WTC11 (cell line): ENCODE measurements around the gene RSKR. TPM values are rescaled to one million over a fixed set of nuclear protein-coding genes. Genes with fewer than 3 reads are reported as not detected.

Experiments
- ATAC-seq: fragments of 200-7000 bp; cut with Tn5 transposase; 2 replicates; pipeline ENCODE4 v1.10.0; 2021; ENCODE audit warnings: mild to moderate bottlenecking, moderate library complexity
- CTCF ChIA-PET: fragments of 300-600 bp; sonication (Branson Sonifier 250); formaldehyde crosslinking; loops from one replicate; lab custom pipeline; 2021; ENCODE audit warnings: antibody characterized with exemption; lab: Charles Lee
- POLR2A ChIA-PET: fragments of 350-600 bp; sonication (Branson Sonifier 250); formaldehyde crosslinking; loops from one replicate; lab custom pipeline; 2021; ENCODE audit warnings: antibody characterized with exemption; lab: Charles Lee
- DNase-seq: peaks from one replicate; pipeline ENCODE4 v3.0.0; 2021; ENCODE audit warnings: low spot score
- H3K27ac Mint-ChIP-seq: 2 replicates; pipeline ENCODE4 v1.8.0; 2021; ENCODE audit warnings: mixed read lengths
- H3K27me3 Mint-ChIP-seq: 2 replicates; pipeline ENCODE4 v1.8.0; 2021; ENCODE audit warnings: low read depth, mild to moderate bottlenecking, moderate library complexity, mixed read lengths
- H3K36me3 Mint-ChIP-seq: 2 replicates; pipeline ENCODE4 v1.8.0; 2021; ENCODE audit warnings: mixed read lengths
- H3K4me1 Mint-ChIP-seq: 2 replicates; pipeline ENCODE4 v1.8.0; 2022; ENCODE audit warnings: mixed read lengths
- H3K4me3 Mint-ChIP-seq: 2 replicates; pipeline ENCODE4 v1.8.0; 2021; ENCODE audit warnings: mild to moderate bottlenecking, moderate library complexity, mixed read lengths
- H3K9me3 Mint-ChIP-seq: 2 replicates; pipeline ENCODE4 v1.8.0; 2021; ENCODE audit warnings: mixed read lengths
- ATF1 ChIP-seq: sonication (generic); formaldehyde crosslinking; IDR thresholded peaks from 2 replicates; pipeline ENCODE4 v1.8.1; 2023; ENCODE audit warnings: mild to moderate bottlenecking, moderate library complexity, missing genetic modification reagents
- CREB1 ChIP-seq: sonication (generic); formaldehyde crosslinking; IDR thresholded peaks from 2 replicates; pipeline ENCODE4 v1.8.0; 2023; ENCODE audit warnings: mild to moderate bottlenecking, missing genetic modification reagents
- ETV6 ChIP-seq: sonication (generic); formaldehyde crosslinking; IDR thresholded peaks from 2 replicates; pipeline ENCODE4 v1.8.1; 2022; ENCODE audit warnings: mild to moderate bottlenecking, missing genetic modification reagents
- GABPB1 ChIP-seq: sonication (generic); formaldehyde crosslinking; IDR thresholded peaks from 2 replicates; pipeline ENCODE4 v1.8.1; 2023; ENCODE audit warnings: mild to moderate bottlenecking, missing genetic modification reagents
- KAT7 ChIP-seq: sonication (generic); formaldehyde crosslinking; IDR thresholded peaks from 2 replicates; pipeline ENCODE4 v1.8.1; 2023; ENCODE audit warnings: missing genetic modification reagents, mild to moderate bottlenecking, borderline replicate concordance
- NFYB ChIP-seq: sonication (generic); formaldehyde crosslinking; conservative IDR thresholded peaks from 2 replicates; pipeline ENCODE4 v1.8.0; 2022; ENCODE audit warnings: low read depth, missing genetic modification reagents
- OVOL2 ChIP-seq: fragments of 250-450 bp; sonication (Bioruptor Pico); IDR thresholded peaks from 2 replicates; pipeline ENCODE4 v1.9.0; 2021; ENCODE audit warnings: mild to moderate bottlenecking, borderline replicate concordance
- SP1 ChIP-seq: sonication (generic); formaldehyde crosslinking; conservative IDR thresholded peaks from 2 replicates; pipeline ENCODE4 v1.8.1; 2022; ENCODE audit warnings: missing genetic modification reagents
- TEAD1 ChIP-seq: sonication (generic); formaldehyde crosslinking; IDR thresholded peaks from 2 replicates; pipeline ENCODE4 v1.8.0; 2022; ENCODE audit warnings: mild to moderate bottlenecking, missing genetic modification reagents
- ZBTB21 ChIP-seq: sonication (generic); formaldehyde crosslinking; IDR thresholded peaks from 2 replicates; pipeline ENCODE4 v1.8.1; 2023; ENCODE audit warnings: mild to moderate bottlenecking, missing genetic modification reagents, borderline replicate concordance
- ZNF138 ChIP-seq: sonication (generic); formaldehyde crosslinking; conservative IDR thresholded peaks from 2 replicates; pipeline ENCODE4 v1.8.1; 2022; ENCODE audit warnings: mild to moderate bottlenecking, moderate library complexity, missing genetic modification reagents
- ZNF317 ChIP-seq: sonication (generic); formaldehyde crosslinking; IDR thresholded peaks from 2 replicates; pipeline ENCODE4 v1.8.1; 2023; ENCODE audit warnings: low read depth, mild to moderate bottlenecking, moderate library complexity, missing genetic modification reagents, borderline replicate concordance
- ZNF423 ChIP-seq: fragments of 250-450 bp; sonication (Bioruptor Pico); IDR thresholded peaks from 2 replicates; pipeline ENCODE4 v2.1.2; 2022; ENCODE audit warnings: mild to moderate bottlenecking, moderate library complexity
- total RNA-seq: library from RNA; stranded (reverse); gene quantifications from 3 replicates; pipeline ENCODE4 v1.2.3, GENCODE V29; 2021
- TF ChIP-seq, protein P1 (sequence below): sonication (generic); formaldehyde crosslinking; IDR thresholded peaks from 2 replicates; pipeline ENCODE4 v1.8.1; 2022; ENCODE audit warnings: low read depth, missing genetic modification reagents, borderline replicate concordance
- TF ChIP-seq, protein P2 (sequence below): fragments of 250-450 bp; sonication (Bioruptor Pico); IDR thresholded peaks from 2 replicates; pipeline ENCODE4 v1.9.0; 2021; ENCODE audit warnings: mild to moderate bottlenecking
- TF ChIP-seq, protein P3 (sequence below): sonication (generic); formaldehyde crosslinking; IDR thresholded peaks from 2 replicates; pipeline ENCODE4 v1.8.0; 2023; ENCODE audit warnings: missing genetic modification reagents
- TF ChIP-seq, protein P4 (sequence below): sonication (generic); formaldehyde crosslinking; IDR thresholded peaks from 2 replicates; pipeline ENCODE4 v1.8.1; 2022; ENCODE audit warnings: missing genetic modification reagents, borderline replicate concordance
- TF ChIP-seq, protein P5 (sequence below): fragments of 250-450 bp; sonication (Bioruptor Pico); conservative IDR thresholded peaks from 2 replicates; pipeline ENCODE4 v1.9.0; 2021; ENCODE audit warnings: mild to moderate bottlenecking
- TF ChIP-seq, protein P6 (sequence below): sonication (generic); formaldehyde crosslinking; IDR thresholded peaks from 2 replicates; pipeline ENCODE4 v1.8.1; 2023; ENCODE audit warnings: mild to moderate bottlenecking, moderate library complexity, missing genetic modification reagents

The RSKR gene
- total RNA-seq, 1 experiment from 2014 or later, result 28.0 TPM

GRCh38 chr17:28572259-28573039 is 41.5 kb downstream of the RSKR start:
- POLR2A ChIA-PET, result interaction anchor here (1.6 kb wide), 1 partner anchor 139 kb away, joined by 8 read pairs; the partner anchor contains the start of gene PROCA1
- ATAC-seq (no peak), DNase-seq (no peak)
- no peak overlapping the region for H3K27ac Mint-ChIP-seq
- CTCF ChIA-PET, result interaction anchor here (2.1 to 4.9 kb wide), 2 partner anchors 25 to 89 kb away, joined by 5 to 26 read pairs; partner anchors contain the start of genes SDF2 and SUPT6H
- H3K4me1 Mint-ChIP-seq, result peaks cover 26% of the 10 kb centered on the region
- H3K4me3 Mint-ChIP-seq, result peak overlapping the region; percentile 91
- H3K36me3 Mint-ChIP-seq, result peaks cover 28% of the 10 kb centered on the region
- H3K9me3 Mint-ChIP-seq, result no peaks in the 10 kb centered on the region
- TF ChIP-seq SP1 (CRISPR knock-in tag), result no peak
- no peak for TF ChIP-seq ZNF317 (CRISPR knock-in tag)
- TF ChIP-seq ZBTB21 (CRISPR knock-in tag), result no peak
- no peak for TF ChIP-seq ZNF423 (CRISPR knock-in tag)
- TF ChIP-seq, protein P1, sequence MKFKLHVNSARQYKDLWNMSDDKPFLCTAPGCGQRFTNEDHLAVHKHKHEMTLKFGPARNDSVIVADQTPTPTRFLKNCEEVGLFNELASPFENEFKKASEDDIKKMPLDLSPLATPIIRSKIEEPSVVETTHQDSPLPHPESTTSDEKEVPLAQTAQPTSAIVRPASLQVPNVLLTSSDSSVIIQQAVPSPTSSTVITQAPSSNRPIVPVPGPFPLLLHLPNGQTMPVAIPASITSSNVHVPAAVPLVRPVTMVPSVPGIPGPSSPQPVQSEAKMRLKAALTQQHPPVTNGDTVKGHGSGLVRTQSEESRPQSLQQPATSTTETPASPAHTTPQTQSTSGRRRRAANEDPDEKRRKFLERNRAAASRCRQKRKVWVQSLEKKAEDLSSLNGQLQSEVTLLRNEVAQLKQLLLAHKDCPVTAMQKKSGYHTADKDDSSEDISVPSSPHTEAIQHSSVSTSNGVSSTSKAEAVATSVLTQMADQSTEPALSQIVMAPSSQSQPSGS (CRISPR knock-in tag), result no peak
- no peak for TF ChIP-seq ZNF138 (CRISPR knock-in tag)
- TF ChIP-seq ATF1 (CRISPR knock-in tag), result no peak
- no peak for TF ChIP-seq OVOL2 (CRISPR knock-in tag)
- TF ChIP-seq, protein P2, sequence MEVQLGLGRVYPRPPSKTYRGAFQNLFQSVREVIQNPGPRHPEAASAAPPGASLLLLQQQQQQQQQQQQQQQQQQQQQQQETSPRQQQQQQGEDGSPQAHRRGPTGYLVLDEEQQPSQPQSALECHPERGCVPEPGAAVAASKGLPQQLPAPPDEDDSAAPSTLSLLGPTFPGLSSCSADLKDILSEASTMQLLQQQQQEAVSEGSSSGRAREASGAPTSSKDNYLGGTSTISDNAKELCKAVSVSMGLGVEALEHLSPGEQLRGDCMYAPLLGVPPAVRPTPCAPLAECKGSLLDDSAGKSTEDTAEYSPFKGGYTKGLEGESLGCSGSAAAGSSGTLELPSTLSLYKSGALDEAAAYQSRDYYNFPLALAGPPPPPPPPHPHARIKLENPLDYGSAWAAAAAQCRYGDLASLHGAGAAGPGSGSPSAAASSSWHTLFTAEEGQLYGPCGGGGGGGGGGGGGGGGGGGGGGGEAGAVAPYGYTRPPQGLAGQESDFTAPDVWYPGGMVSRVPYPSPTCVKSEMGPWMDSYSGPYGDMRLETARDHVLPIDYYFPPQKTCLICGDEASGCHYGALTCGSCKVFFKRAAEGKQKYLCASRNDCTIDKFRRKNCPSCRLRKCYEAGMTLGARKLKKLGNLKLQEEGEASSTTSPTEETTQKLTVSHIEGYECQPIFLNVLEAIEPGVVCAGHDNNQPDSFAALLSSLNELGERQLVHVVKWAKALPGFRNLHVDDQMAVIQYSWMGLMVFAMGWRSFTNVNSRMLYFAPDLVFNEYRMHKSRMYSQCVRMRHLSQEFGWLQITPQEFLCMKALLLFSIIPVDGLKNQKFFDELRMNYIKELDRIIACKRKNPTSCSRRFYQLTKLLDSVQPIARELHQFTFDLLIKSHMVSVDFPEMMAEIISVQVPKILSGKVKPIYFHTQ, result no peak
- peaks cover 3% of the 10 kb centered on the region; the same call in 1 of the 2 replicates for H3K27me3 Mint-ChIP-seq

DNA sequence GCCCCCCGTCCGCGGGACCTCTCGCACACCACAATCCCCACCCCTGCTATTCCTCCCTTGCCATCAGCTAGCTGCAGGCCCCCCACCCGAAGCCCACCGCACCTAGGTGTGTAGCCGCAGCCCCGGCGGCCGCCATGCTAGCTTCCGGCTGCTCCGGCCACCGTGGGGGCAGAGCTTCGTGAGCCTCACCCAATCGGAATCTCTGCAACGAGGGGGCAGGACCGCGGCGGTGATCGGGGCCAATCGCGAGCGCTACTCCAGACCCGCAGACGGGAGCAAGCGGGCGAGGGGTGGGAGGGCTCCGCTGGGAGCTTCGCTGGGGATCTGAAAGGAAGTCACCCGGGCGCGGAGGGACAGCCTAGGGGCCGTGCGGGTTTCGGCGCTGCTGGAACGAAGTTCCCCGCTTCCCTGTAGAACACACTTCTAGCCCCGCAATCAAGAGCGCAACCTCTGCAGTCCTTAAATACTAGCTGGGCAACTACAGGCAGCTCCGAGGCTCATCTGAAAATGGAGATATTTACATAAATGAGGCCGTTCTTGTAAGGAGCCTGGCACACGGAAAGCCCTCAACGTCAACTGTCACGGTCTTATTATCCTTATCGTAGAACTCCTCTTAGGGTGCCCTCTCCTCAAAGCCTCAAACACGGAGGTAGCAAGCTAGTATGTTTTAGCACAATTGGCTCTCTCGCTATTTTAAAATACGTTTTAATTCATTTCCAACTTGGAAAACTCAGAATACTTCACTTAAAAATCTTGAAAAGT is 42.4 kb downstream of the RSKR start, which contains the start of gene PIGS:
Gene PIGS, minus strand, starts transcription at position 164 of the 762 bp plus-strand sequence. Its CDS starts 28 bp downstream, at position 136.
- DNase-seq (peak; percentile 98), ATAC-seq (peak; percentile 98)
- Mint-ChIP-seq H3K36me3 (peaks cover 25% of the 10 kb centered on the region), H3K4me1 (peaks cover 20% of the 10 kb centered on the region), H3K27ac (peak within 1 kb of the TSS; percentile 87), H3K27me3 (peaks cover 3% of the 10 kb centered on the region; the same call in 1 of the 2 replicates), H3K4me3 (peak within 1 kb of the TSS; percentile 91)
- CTCF ChIA-PET, result interaction anchor here (0.6 to 4.9 kb wide), 14 partner anchors 20 to 308 kb away, joined by 3 to 26 read pairs (median 5); partner anchors contain the start of genes BLTP2, RPL23A, RSKR and SDF2
- POLR2A ChIA-PET, result interaction anchor here (0.7 to 1.7 kb wide), 7 partner anchors 19 to 380 kb away, joined by 3 to 8 read pairs (median 3); partner anchors contain the start of genes PHF12, POLDIP2, PROCA1 and RPL23A
- TF ChIP-seq, protein P3, sequence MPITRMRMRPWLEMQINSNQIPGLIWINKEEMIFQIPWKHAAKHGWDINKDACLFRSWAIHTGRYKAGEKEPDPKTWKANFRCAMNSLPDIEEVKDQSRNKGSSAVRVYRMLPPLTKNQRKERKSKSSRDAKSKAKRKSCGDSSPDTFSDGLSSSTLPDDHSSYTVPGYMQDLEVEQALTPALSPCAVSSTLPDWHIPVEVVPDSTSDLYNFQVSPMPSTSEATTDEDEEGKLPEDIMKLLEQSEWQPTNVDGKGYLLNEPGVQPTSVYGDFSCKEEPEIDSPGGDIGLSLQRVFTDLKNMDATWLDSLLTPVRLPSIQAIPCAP (CRISPR knock-in tag), result 0 out of 2 replicates have a peak, but pooled peaks have one; percentile 35
- 0 out of 2 replicates have a peak, but pooled peaks have one; percentile 37 for TF ChIP-seq GABPB1 (CRISPR knock-in tag)
- TF ChIP-seq, protein P4, sequence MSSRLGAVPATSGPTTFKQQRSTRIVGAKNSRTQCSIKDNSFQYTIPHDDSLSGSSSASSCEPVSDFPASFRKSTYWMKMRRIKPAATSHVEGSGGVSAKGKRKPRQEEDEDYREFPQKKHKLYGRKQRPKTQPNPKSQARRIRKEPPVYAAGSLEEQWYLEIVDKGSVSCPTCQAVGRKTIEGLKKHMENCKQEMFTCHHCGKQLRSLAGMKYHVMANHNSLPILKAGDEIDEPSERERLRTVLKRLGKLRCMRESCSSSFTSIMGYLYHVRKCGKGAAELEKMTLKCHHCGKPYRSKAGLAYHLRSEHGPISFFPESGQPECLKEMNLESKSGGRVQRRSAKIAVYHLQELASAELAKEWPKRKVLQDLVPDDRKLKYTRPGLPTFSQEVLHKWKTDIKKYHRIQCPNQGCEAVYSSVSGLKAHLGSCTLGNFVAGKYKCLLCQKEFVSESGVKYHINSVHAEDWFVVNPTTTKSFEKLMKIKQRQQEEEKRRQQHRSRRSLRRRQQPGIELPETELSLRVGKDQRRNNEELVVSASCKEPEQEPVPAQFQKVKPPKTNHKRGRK, result 0 out of 2 replicates have a peak, but pooled peaks have one; percentile 27
- peak; percentile 72 for TF ChIP-seq NFYB (CRISPR knock-in tag)
- TF ChIP-seq, protein P5, sequence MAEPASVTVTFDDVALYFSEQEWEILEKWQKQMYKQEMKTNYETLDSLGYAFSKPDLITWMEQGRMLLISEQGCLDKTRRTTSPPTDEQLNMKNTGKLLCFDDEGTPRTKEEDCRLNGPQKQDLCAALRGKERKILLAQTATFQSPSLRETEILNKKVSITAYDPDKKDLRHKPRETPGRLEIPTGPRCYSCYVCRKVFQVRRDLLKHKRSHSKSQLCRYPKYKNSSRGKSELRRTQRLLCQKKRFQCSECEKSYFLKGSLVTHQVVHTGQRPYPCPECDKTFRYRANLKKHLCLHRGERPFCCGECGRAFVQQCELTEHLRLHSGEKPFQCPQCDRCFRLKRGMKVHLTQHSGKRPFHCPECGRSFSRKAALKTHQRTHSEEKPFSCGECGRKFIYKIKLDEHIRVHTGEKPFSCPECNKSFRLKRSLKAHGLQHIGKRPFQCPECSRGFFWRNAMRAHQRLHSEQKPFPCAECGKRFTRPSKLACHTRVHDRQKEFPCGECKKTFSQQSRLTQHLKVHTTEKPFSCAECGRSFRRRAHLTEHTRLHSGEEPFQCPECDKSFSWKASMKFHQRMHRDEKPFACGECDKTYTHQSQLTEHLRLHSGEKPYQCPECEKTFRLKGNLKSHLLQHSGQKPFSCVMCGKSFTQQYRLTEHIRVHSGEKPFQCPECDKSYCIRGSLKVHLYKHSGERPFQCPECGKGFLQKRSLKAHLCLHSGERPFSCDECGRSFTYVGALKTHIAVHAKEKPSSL (CRISPR knock-in tag), result no peak
- TF ChIP-seq SP1 (CRISPR knock-in tag), result peak; percentile 87
- TF ChIP-seq ETV6 (CRISPR knock-in tag), result peak; percentile 51; the same call in 1 of the 2 replicates
- TF ChIP-seq, protein P6, sequence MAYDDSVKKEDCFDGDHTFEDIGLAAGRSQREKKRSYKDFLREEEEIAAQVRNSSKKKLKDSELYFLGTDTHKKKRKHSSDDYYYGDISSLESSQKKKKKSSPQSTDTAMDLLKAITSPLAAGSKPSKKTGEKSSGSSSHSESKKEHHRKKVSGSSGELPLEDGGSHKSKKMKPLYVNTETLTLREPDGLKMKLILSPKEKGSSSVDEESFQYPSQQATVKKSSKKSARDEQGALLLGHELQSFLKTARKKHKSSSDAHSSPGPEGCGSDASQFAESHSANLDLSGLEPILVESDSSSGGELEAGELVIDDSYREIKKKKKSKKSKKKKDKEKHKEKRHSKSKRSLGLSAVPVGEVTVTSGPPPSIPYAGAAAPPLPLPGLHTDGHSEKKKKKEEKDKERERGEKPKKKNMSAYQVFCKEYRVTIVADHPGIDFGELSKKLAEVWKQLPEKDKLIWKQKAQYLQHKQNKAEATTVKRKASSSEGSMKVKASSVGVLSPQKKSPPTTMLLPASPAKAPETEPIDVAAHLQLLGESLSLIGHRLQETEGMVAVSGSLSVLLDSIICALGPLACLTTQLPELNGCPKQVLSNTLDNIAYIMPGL, result peak; percentile 65; the same call in 1 of the 2 replicates
- TF ChIP-seq ZNF423 (CRISPR knock-in tag), result no peak
- peak; percentile 13; the same call in 1 of the 2 replicates for TF ChIP-seq TEAD1 (CRISPR knock-in tag)
- TF ChIP-seq KAT7 (CRISPR knock-in tag), result peak; percentile 26; the same call in 1 of the 2 replicates
- TF ChIP-seq CREB1, result no peak
- TF ChIP-seq, all 79 proteins: peak for 9
- H3K9me3 Mint-ChIP-seq, result no peaks in the 10 kb centered on the region
